ENCODE data around the gene RANBP9. TPM values are rescaled to one million over a fixed set of nuclear protein-coding genes. Genes with fewer than 3 reads are reported as not detected.

The RANBP9 gene
- total RNA-seq, 1 experiment from 2014 or later: 38.2 TPM

- intact Hi-C loops (cut with micrococcal nuclease; ENCODE audit: unreplicated experiment): no loop called here
- TF ChIP-seq CTCF (IDR thresholded peaks at IDR 0.05; ENCODE audit: insufficient read depth in 1 of 2, low read depth in 1 of 2, low read length in 1 of 2, severe bottlenecking in 1 of 2, unreplicated experiment in 1 of 2): no peak
- ChIA-PET CTCF (no interaction called here), POLR2A (no interaction called here)
- BruUV-seq (replicated peaks): no TSS peak
- Mint-ChIP-seq H3K4me1 (ENCODE audit: low read depth, unreplicated experiment) (no peaks in the 10 kb centered on the region), H3K4me3 (ENCODE audit: unreplicated experiment) (no peak overlapping the region), H3K36me3 (ENCODE audit: insufficient read depth, unreplicated experiment) (peaks cover 33% of the 10 kb centered on the region), H3K27ac (ENCODE audit: unreplicated experiment) (no peak overlapping the region), H3K27me3 (ENCODE audit: insufficient read depth, unreplicated experiment) (no peaks in the 10 kb centered on the region), H3K9me3 (ENCODE audit: unreplicated experiment) (no peaks in the 10 kb centered on the region)
- no peak overlapping the region for H3K4me3 ChIP-seq (ENCODE audit: low read depth, low read length)
- H3K4me1 ChIP-seq: no peaks in the 10 kb centered on the region
- no peaks in the 10 kb centered on the region for H3K27me3 ChIP-seq (replicated peaks; ENCODE audit: control insufficient read depth, insufficient read depth, low read length)
- DNase-seq: no peak
- no peaks in the 10 kb centered on the region for H3K9me3 ChIP-seq
- no peaks in the 10 kb centered on the region; the same call in 1 of the 2 replicates for H3K36me3 ChIP-seq (ENCODE audit: control insufficient read depth, insufficient read depth, low read length)
These were observed 114.6 kb downstream of the RANBP9 start for GRCh38 chr6:13597073-13597472.

GRCh38 chr6:13593720-13594119 is 117.9 kb downstream of the RANBP9 start:
- Mint-ChIP-seq H3K4me3 (ENCODE audit: unreplicated experiment) (no peak overlapping the region), H3K27me3 (ENCODE audit: insufficient read depth, unreplicated experiment) (no peaks in the 10 kb centered on the region), H3K9me3 (ENCODE audit: unreplicated experiment) (no peaks in the 10 kb centered on the region), H3K27ac (ENCODE audit: unreplicated experiment) (no peak overlapping the region), H3K36me3 (ENCODE audit: insufficient read depth, unreplicated experiment) (peaks cover 20% of the 10 kb centered on the region), H3K4me1 (ENCODE audit: low read depth, unreplicated experiment) (no peaks in the 10 kb centered on the region)
- no peak overlapping the region for H3K4me3 ChIP-seq (ENCODE audit: low read depth, low read length)
- no peaks in the 10 kb centered on the region for H3K9me3 ChIP-seq
- ChIA-PET CTCF (no interaction called here), POLR2A (no interaction called here)
- H3K4me1 ChIP-seq: no peaks in the 10 kb centered on the region
- no peaks in the 10 kb centered on the region; the same call in 1 of the 2 replicates for H3K36me3 ChIP-seq (ENCODE audit: control insufficient read depth, insufficient read depth, low read length)
- DNase-seq: no peak
- no peak for TF ChIP-seq CTCF (IDR thresholded peaks at IDR 0.05; ENCODE audit: insufficient read depth in 1 of 2, low read depth in 1 of 2, low read length in 1 of 2, severe bottlenecking in 1 of 2, unreplicated experiment in 1 of 2)
- no TSS peak for BruUV-seq (replicated peaks)
- intact Hi-C loops (cut with micrococcal nuclease; ENCODE audit: unreplicated experiment): no loop called here
- no peaks in the 10 kb centered on the region for H3K27me3 ChIP-seq (replicated peaks; ENCODE audit: control insufficient read depth, insufficient read depth, low read length)

- POLR2A ChIA-PET: no interaction called here
- Mint-ChIP-seq H3K36me3 (ENCODE audit: insufficient read depth, unreplicated experiment) (peaks cover 14% of the 10 kb centered on the region), H3K4me3 (ENCODE audit: unreplicated experiment) (no peak overlapping the region), H3K27me3 (ENCODE audit: insufficient read depth, unreplicated experiment) (no peaks in the 10 kb centered on the region), H3K9me3 (ENCODE audit: unreplicated experiment) (no peaks in the 10 kb centered on the region), H3K4me1 (ENCODE audit: low read depth, unreplicated experiment) (no peaks in the 10 kb centered on the region), H3K27ac (ENCODE audit: unreplicated experiment) (no peak overlapping the region)
- Histone ChIP-seq H3K9me3 (no peaks in the 10 kb centered on the region), H3K4me1 (no peaks in the 10 kb centered on the region), H3K27me3 (replicated peaks; ENCODE audit: control insufficient read depth, insufficient read depth, low read length) (no peaks in the 10 kb centered on the region), H3K4me3 (ENCODE audit: low read depth, low read length) (no peak overlapping the region), H3K36me3 (ENCODE audit: control insufficient read depth, insufficient read depth, low read length) (no peaks in the 10 kb centered on the region; the same call in 1 of the 2 replicates)
- no peak for TF ChIP-seq CTCF (IDR thresholded peaks at IDR 0.05; ENCODE audit: insufficient read depth in 1 of 2, low read depth in 1 of 2, low read length in 1 of 2, severe bottlenecking in 1 of 2, unreplicated experiment in 1 of 2)
- CTCF ChIA-PET: interaction anchor here (0.8 kb wide), 1 partner anchor 8 kb away, joined by 3 read pairs; no protein-coding TSS in a partner anchor
- BruUV-seq (replicated peaks): no TSS peak
- DNase-seq: no peak
- intact Hi-C loops (cut with micrococcal nuclease; ENCODE audit: unreplicated experiment): no loop called here
These were observed 118.5 kb downstream of the RANBP9 start for GRCh38 chr6:13593103-13593502.
